Measurements from ENCODE around the gene SIX2.

DNA sequence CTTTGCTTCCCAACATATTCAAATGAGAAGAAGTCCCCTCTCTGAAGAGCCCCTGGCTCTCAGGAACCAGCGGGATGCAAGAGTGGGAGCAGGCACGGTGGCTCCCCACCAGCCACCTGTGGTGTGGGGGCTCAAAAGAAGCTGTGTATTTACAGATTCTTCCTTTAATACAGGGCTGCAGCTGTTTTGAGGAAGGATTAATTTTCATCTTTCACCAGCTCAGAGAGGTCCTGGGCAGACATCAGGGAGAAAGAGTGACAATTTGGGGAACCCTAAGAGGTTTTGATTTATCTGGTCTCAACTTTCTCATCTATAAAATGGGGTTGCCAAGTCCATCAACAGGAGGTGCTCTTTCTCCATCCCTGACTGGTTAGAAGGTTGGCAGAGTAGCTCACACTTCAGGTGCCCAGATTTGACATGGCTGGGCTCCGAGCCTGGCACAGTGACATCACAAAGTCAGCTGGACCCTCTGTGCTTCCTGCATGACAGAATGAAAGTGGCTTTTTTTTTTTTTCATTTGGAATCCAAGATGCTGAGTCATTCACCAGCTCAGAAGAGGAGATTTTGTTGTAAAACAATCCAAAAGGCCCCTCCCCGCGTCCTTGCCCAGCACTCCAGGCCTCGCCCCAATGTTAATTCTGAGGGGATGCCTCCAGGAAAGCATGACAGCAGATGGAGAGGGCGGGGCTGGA lies 15.5 kb upstream of the SIX2 start:
- TF ChIP-seq LEF1 (IDR thresholded peaks at IDR 0.05; ENCODE audit: borderline replicate concordance) (no peak), ELF4 (IDR thresholded peaks at IDR 0.05) (no peak), FOXM1 (IDR thresholded peaks at IDR 0.05; ENCODE audit: borderline replicate concordance) (no peak), BHLHE40 (IDR thresholded peaks at IDR 0.05; ENCODE audit: borderline replicate concordance) (no peak), NFRKB (IDR thresholded peaks at IDR 0.05) (no peak), PKNOX1 (IDR thresholded peaks at IDR 0.05) (no peak), SP1 (IDR thresholded peaks at IDR 0.05) (no peak), CTBP1 (IDR thresholded peaks at IDR 0.05; ENCODE audit: borderline replicate concordance) (no peak), SUZ12 (IDR thresholded peaks at IDR 0.05) (no peak), ZNF384 (IDR thresholded peaks at IDR 0.05) (no peak), TARDBP (IDR thresholded peaks at IDR 0.05) (no peak), HDGF (IDR thresholded peaks at IDR 0.05; ENCODE audit: borderline replicate concordance) (no peak)

All from HEK293T (cell line).